Suprapubic skin (tissue), 4 donors: Measurements from ENCODE around the gene IWS1.

Experiments
- CTCF ChIP-seq, 2 donors: fragments of 200-600 bp in 1 of 2; fragments of 450-650 bp in 1 of 2; sonication (generic) in 1 of 2; IDR thresholded peaks; one replicate each; pipeline ENCODE4 v1.5.1; 2016 to 2019; ENCODE audit warnings: antibody characterized with exemption in 2 of 2, mild to moderate bottlenecking in 1 of 2, moderate library complexity in 1 of 2
- EP300 ChIP-seq: sonication (generic); formaldehyde crosslinking; IDR thresholded peaks from one replicate; pipeline ENCODE4 v1.6.1; 2017; ENCODE audit warnings: antibody characterized with exemption
- POLR2A ChIP-seq, 2 donors: fragments of 450-650 bp; IDR thresholded peaks; one replicate each; pipeline ENCODE4 v1.6.1; 2017; ENCODE audit warnings: antibody characterized with exemption in 2 of 2, mild to moderate bottlenecking in 2 of 2, moderate library complexity in 2 of 2
- POLR2AphosphoS5 ChIP-seq, 3 donors: sonication (generic); formaldehyde crosslinking; IDR thresholded peaks; one replicate each; pipeline ENCODE4 v1.6.1; 2017; ENCODE audit warnings: antibody characterized with exemption in 3 of 3

- TF ChIP-seq CTCF (IDR thresholded peaks at IDR 0.05), result no peak
- no peak for TF ChIP-seq EP300
- TF ChIP-seq POLR2AphosphoS5 (IDR thresholded peaks at IDR 0.05), result no peak
- TF ChIP-seq POLR2A (IDR thresholded peaks at IDR 0.05), result no peak
These were observed 2.9 kb downstream of the IWS1 start for GRCh38 chr2:127523269-127523939.
